ENCODE measurements around the gene KDM2B.

The KDM2B gene

DNA sequence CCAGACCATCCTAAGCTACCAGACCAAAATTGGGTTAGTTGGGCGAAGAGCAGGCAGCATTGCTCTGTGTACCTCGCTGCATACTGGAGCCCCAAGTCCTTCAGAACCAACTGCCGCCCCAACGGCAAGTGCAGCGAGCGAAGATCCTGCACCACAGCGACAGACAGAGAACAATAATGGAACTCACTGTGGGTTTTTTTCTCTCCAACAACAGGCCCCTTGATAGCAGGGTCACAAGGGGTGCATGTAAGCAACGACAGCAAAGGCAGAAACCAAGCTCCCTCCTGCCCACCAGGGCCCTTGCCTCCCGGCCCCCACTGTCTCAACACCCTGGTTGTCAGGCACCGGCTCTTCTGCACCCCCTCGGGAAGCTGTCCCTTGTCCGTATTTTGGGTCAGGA is 141.9 kb downstream of the KDM2B start:
- DNase-seq (ENCODE audit: extremely low read depth, low read depth), result no peak
- TF ChIP-seq, protein P1, sequence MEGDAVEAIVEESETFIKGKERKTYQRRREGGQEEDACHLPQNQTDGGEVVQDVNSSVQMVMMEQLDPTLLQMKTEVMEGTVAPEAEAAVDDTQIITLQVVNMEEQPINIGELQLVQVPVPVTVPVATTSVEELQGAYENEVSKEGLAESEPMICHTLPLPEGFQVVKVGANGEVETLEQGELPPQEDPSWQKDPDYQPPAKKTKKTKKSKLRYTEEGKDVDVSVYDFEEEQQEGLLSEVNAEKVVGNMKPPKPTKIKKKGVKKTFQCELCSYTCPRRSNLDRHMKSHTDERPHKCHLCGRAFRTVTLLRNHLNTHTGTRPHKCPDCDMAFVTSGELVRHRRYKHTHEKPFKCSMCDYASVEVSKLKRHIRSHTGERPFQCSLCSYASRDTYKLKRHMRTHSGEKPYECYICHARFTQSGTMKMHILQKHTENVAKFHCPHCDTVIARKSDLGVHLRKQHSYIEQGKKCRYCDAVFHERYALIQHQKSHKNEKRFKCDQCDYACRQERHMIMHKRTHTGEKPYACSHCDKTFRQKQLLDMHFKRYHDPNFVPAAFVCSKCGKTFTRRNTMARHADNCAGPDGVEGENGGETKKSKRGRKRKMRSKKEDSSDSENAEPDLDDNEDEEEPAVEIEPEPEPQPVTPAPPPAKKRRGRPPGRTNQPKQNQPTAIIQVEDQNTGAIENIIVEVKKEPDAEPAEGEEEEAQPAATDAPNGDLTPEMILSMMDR (IDR thresholded peaks at IDR 0.05; ENCODE audit: low read depth, low read length, missing control alignments), result no peak

DNA sequence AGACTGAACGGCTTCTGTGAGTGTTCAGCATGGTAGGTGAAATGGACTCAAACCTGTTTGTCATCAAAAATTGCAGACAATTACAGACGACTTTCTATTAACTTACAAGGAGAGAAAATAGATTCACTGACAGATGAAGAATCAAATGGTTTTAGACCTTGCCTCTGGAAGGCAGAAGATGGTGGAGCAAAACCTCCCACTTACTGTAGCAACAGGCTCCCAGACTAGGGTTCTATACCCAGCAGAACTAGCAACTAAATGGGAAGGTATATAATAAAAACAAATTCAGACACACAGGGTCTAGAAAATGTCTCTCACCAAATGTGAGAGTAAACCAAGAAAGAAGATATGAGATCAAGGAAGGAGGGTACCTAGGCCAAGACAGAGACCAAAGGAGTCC is 144.1 kb downstream of the KDM2B start:
- TF ChIP-seq, protein P1 (IDR thresholded peaks at IDR 0.05; ENCODE audit: low read depth, low read length, missing control alignments), result no peak
- no peak overlapping the region for H3K4me3 ChIP-seq (replicated peaks; ENCODE audit: low read depth, low read length)
- DNase-seq (ENCODE audit: extremely low read depth, low read depth), result no peak

More for the DNA sequence above, 141.9 kb downstream of the KDM2B start:
- no peak overlapping the region for H3K4me3 ChIP-seq (replicated peaks; ENCODE audit: low read depth, low read length)

DNA sequence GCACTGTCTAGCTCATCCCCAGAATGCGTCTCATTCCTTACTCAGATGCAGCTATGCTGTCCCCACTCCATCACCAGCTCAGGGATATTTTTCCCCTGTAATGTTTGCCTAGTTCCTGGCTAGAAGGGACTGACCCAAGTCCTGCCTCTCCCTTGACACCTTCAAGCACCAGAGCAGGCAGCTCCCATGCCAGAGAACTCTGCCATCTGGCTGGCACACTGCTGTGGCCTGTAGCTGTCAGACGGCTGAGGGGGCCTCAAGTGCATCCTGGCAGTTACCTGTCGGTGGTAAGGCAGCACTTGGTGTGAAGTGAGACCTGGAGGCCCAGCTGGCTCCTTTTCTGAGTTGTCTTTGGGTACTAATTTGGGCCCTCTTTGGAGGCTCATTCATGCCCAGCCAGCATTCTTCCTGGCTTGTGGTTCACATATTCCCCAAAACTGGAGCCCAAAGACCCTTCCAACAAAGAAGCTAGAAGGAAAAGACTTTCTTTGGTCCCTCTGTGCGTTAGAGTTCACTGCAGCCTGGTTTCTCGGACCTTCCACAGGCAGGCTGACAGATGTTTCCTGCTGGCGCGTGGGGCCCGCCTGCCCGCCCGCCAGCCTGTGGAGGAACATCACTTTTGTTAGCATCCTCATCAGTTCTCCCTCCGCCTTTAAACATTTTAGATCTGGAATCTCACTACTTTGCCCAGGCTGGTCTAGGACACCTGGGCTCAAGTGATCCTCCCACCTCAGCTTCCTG is 147.9 kb downstream of the KDM2B start:
- TF ChIP-seq, protein P1 (IDR thresholded peaks at IDR 0.05; ENCODE audit: low read depth, low read length, missing control alignments), result no peak
- DNase-seq (ENCODE audit: extremely low read depth, low read depth), result no peak
- H3K4me3 ChIP-seq (replicated peaks; ENCODE audit: low read depth, low read length), result no peak overlapping the region

DNA sequence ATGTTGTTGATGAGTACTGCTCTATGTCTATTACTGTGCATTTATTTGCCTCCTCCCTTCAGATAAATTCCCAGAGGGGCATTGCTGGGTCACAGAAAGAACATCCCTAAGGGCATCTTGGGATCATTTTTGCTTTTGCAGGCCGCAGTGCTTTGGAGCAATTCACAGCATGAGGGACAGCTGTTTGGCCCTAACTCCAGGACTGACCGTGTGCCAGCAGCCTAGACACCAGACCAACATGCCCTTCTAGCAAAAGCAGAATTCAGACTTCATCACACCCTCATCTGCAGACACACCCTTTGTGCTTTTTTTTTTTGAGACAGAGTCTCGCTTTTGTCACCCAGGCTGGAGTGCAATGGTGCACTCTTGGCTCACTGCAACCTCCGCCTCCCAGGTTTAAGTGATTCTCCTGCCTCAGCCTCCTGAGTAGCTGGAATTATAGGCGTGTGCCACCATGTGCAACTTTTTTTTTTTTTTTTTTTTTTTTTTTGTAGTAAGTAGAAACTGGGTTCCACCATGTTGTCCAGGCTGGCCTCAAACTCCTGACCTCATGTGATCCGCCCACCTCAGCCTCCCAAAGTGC is 149.9 kb downstream of the KDM2B start:
- TF ChIP-seq, protein P1 (IDR thresholded peaks at IDR 0.05; ENCODE audit: low read depth, low read length, missing control alignments), result no peak

DNA sequence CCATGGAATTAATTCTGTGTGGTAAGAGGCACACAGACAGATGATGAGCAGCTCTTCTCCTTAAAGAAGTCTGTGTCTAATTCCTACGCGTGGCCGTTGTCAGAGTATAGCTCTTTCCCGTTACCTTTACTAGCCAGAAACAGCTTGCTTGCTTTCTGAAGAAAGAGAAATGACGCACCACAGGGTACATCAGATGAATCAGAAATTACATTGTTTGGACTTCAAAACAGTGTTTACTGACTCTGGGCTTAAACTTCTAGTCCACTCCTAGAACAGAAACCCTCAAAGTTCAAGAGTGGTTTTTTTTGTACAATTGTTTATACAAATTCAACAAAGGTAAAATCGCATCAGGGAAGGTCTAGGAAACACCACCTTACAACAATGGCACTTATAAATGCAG is 151.9 kb downstream of the KDM2B start:
- TF ChIP-seq, protein P1 (IDR thresholded peaks at IDR 0.05; ENCODE audit: low read depth, low read length, missing control alignments), result no peak
- DNase-seq (ENCODE audit: extremely low read depth, low read depth), result no peak
- H3K4me3 ChIP-seq (replicated peaks; ENCODE audit: low read depth, low read length), result no peak overlapping the region

More for the DNA sequence above, 149.9 kb downstream of the KDM2B start:
- no peak overlapping the region for H3K4me3 ChIP-seq (replicated peaks; ENCODE audit: low read depth, low read length)
- DNase-seq (ENCODE audit: extremely low read depth, low read depth), result no peak

DNA sequence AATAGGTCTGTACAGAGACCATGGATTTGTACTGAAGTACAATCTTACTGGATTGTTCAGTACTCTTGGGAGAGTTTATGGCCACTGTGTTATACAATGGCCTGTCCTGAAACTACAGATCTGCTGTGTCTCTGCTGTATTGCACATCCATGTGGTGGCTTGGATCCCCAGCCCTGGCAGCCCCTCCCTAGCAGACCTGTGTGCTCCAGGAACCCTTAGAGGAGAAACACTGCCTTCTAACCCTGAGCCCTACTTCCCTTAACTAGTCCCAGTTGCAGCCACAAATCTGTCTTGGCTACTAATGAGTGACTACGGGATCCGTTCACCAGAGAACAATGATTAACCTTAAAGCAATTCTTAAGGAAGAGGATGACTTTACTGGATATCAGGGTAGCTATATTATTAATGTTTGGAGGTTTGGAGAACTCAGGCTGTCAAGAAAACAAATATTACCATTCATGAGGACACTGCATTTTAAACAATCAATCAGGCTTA is 153.2 kb downstream of the KDM2B start:
- H3K4me3 ChIP-seq (replicated peaks; ENCODE audit: low read depth, low read length), result no peak overlapping the region
- no peak for DNase-seq (ENCODE audit: extremely low read depth, low read depth)
- TF ChIP-seq, protein P1 (IDR thresholded peaks at IDR 0.05; ENCODE audit: low read depth, low read length, missing control alignments), result no peak
